Ectodermal cell (in vitro differentiated cells): Measurements from ENCODE around the gene UBP1.
"Not testable (repeated sequence)": the region's sequence is repeated elsewhere in the genome, so short reads cannot be mapped to it uniquely, and the experiment has no call there.

ENCODE experiments used
- H3K27ac ChIP-seq: 2 replicates; pipeline ENCODE4 v1.7.0; 2013; ENCODE audit warnings: mild to moderate bottlenecking, low read depth, low read length; ENCODE audit not compliant: insufficient read depth, poor library complexity, severe bottlenecking
- H3K27me3 ChIP-seq: 2 replicates; pipeline ENCODE4 v1.7.0; 2013; ENCODE audit warnings: mild to moderate bottlenecking, low read length; ENCODE audit not compliant: insufficient read depth, control insufficient read depth, poor library complexity, severe bottlenecking
- H3K36me3 ChIP-seq: one replicate; pipeline ENCODE4 v1.7.0; 2013; ENCODE audit warnings: low read length; ENCODE audit not compliant: control insufficient read depth, insufficient read depth
- H3K4me1 ChIP-seq: one replicate; pipeline ENCODE4 v1.7.0; 2013; ENCODE audit warnings: low read length; ENCODE audit not compliant: control insufficient read depth, insufficient read depth
- H3K4me3 ChIP-seq: 2 replicates; pipeline ENCODE4 v1.7.0; 2013; ENCODE audit warnings: low read depth, low read length, control low read depth; ENCODE audit not compliant: insufficient read depth
- H3K9me3 ChIP-seq: 2 replicates; pipeline ENCODE4 v1.7.0; 2013; ENCODE audit warnings: mild to moderate bottlenecking, low read length, moderate library complexity; ENCODE audit not compliant: control insufficient read depth

UBP1 gene

GRCh38 chr3:33339758-33340157, 100.4 kb downstream of the UBP1 start:
- H3K9me3 ChIP-seq, result no peaks in the 10 kb centered on the region
- H3K4me3 ChIP-seq, result no peak overlapping the region
- no peaks in the 10 kb centered on the region for H3K27me3 ChIP-seq
- H3K4me1 ChIP-seq, result no peaks in the 10 kb centered on the region
- no peaks in the 10 kb centered on the region for H3K36me3 ChIP-seq
- H3K27ac ChIP-seq, result no peak overlapping the region

GRCh38 chr3:33338936-33339465, 101.2 kb downstream of the UBP1 start:
- H3K27ac ChIP-seq, H3K4me1 ChIP-seq, H3K9me3 ChIP-seq, H3K27me3 ChIP-seq, H3K4me3 ChIP-seq, H3K36me3 ChIP-seq: not testable (repeated sequence)
